HepG2 (cell line): ENCODE results near the gene STMN3. TPM values are rescaled to one million over a fixed set of nuclear protein-coding genes. Genes with fewer than 3 reads are reported as not detected.

Source experiments
- AHR ChIP-seq: IDR thresholded peaks from 2 replicates; pipeline ENCODE4 v1.6.1; 2018; ENCODE audit warnings: missing genetic modification reagents, missing compliant biosample characterization
- AKNA ChIP-seq: sonication (generic); formaldehyde crosslinking; IDR thresholded peaks from 2 replicates; pipeline ENCODE4 v1.4.0; 2020; ENCODE audit warnings: missing genetic modification reagents, borderline replicate concordance
- KAT8 ChIP-seq: IDR thresholded peaks from 2 replicates; pipeline ENCODE4 v1.6.1; 2016; ENCODE audit warnings: missing genetic modification reagents, missing compliant biosample characterization
- MED13 ChIP-seq: sonication (generic); formaldehyde crosslinking; IDR thresholded peaks from 2 replicates; pipeline ENCODE4 v1.5.0; 2020; ENCODE audit warnings: missing genetic modification reagents
- MXD1 ChIP-seq: sonication (generic); formaldehyde crosslinking; IDR thresholded peaks from 2 replicates; pipeline ENCODE4 v1.4.0; 2020; ENCODE audit warnings: mild to moderate bottlenecking, missing genetic modification reagents
- NFYC ChIP-seq: IDR thresholded peaks from 2 replicates; pipeline ENCODE4 v1.6.1; 2016; ENCODE audit warnings: missing genetic modification reagents, missing compliant biosample characterization
- SRF ChIP-seq: IDR thresholded peaks from 2 replicates; pipeline ENCODE4 v1.6.1; 2011; ENCODE audit warnings: mild to moderate bottlenecking, low read depth, low read length, moderate library complexity
- THAP7 ChIP-seq: sonication (generic); formaldehyde crosslinking; IDR thresholded peaks from 2 replicates; pipeline ENCODE4 v1.8.1; 2023; ENCODE audit warnings: mild to moderate bottlenecking, missing genetic modification reagents
- ZBTB38 ChIP-seq: sonication (generic); formaldehyde crosslinking; IDR thresholded peaks from 2 replicates; pipeline ENCODE4 v1.5.1; 2020; ENCODE audit warnings: mild to moderate bottlenecking, missing genetic modification reagents
- ZBTB43 ChIP-seq: sonication (generic); formaldehyde crosslinking; conservative IDR thresholded peaks from 2 replicates; pipeline ENCODE4 v1.4.0; 2020; ENCODE audit warnings: missing genetic modification reagents
- ZFP37 ChIP-seq: sonication (generic); formaldehyde crosslinking; IDR thresholded peaks from 2 replicates; pipeline ENCODE4 v1.4.0; 2020; ENCODE audit warnings: missing genetic modification reagents, borderline replicate concordance
- ZFP41 ChIP-seq: sonication (generic); formaldehyde crosslinking; IDR thresholded peaks from 2 replicates; pipeline ENCODE4 v1.4.0; 2020; ENCODE audit warnings: mild to moderate bottlenecking, missing genetic modification reagents, borderline replicate concordance
- ZNF264 ChIP-seq: sonication (generic); formaldehyde crosslinking; IDR thresholded peaks from 2 replicates; pipeline ENCODE4 v1.4.0; 2020; ENCODE audit warnings: missing genetic modification reagents
- ZNF550 ChIP-seq: sonication (generic); formaldehyde crosslinking; IDR thresholded peaks from 2 replicates; pipeline ENCODE4 v1.4.0; 2020; ENCODE audit warnings: mild to moderate bottlenecking, missing genetic modification reagents, borderline replicate concordance
- ZNF672 ChIP-seq: sonication (generic); formaldehyde crosslinking; IDR thresholded peaks from 2 replicates; pipeline ENCODE4 v1.8.1; 2022; ENCODE audit warnings: missing genetic modification reagents
- ZNF816 ChIP-seq: sonication (generic); formaldehyde crosslinking; IDR thresholded peaks from 2 replicates; pipeline ENCODE4 v1.8.0; 2022; ENCODE audit warnings: missing genetic modification reagents, mild to moderate bottlenecking, borderline replicate concordance
- ZNF83 ChIP-seq: sonication (generic); formaldehyde crosslinking; IDR thresholded peaks from 2 replicates; pipeline ENCODE4 v1.4.0; 2020; ENCODE audit warnings: missing genetic modification reagents, mild to moderate bottlenecking, borderline replicate concordance
- polyA plus RNA-seq, 8 experiments: library from polyadenylated mRNA; depleted of rRNA in 3 of 8; stranded (reverse) in 7 of 8; unstranded in 1 of 8; fragments of >200 nt; fragmentation: Illumina TruSeq in 4 of 8; extraction: Trizol in 4 of 8; gene quantifications; 2 replicates each; pipeline versions ENCODE4 v1.2.1 to v1.2.3, GENCODE V29; 2011 to 2016; ENCODE audit warnings: low read depth in 4 of 8, missing spikeins in 1 of 8, mixed read lengths in 1 of 8; ENCODE audit not compliant: insufficient read depth in 1 of 8
- total RNA-seq, 5 experiments: library from RNA; depleted of rRNA; stranded (reverse); fragments of >200 nt; fragmentation: Illumina TruSeq; extraction: Trizol; gene quantifications; 2 replicates each; pipeline ENCODE4 v1.2.3, GENCODE V29; 2016; ENCODE audit warnings: low read depth in 1 of 5
- TF ChIP-seq, protein P1 (sequence below): sonication (generic); formaldehyde crosslinking; IDR thresholded peaks from 2 replicates; pipeline ENCODE4 v1.4.0; 2020; ENCODE audit warnings: missing genetic modification reagents, borderline replicate concordance

STMN3 gene
- total and polyA plus RNA-seq, 2 of the 13 experiments (the other 11 are each of a cell fraction or from before 2014, with no cell fraction given) = 21.0 to 48.3 TPM

DNA sequence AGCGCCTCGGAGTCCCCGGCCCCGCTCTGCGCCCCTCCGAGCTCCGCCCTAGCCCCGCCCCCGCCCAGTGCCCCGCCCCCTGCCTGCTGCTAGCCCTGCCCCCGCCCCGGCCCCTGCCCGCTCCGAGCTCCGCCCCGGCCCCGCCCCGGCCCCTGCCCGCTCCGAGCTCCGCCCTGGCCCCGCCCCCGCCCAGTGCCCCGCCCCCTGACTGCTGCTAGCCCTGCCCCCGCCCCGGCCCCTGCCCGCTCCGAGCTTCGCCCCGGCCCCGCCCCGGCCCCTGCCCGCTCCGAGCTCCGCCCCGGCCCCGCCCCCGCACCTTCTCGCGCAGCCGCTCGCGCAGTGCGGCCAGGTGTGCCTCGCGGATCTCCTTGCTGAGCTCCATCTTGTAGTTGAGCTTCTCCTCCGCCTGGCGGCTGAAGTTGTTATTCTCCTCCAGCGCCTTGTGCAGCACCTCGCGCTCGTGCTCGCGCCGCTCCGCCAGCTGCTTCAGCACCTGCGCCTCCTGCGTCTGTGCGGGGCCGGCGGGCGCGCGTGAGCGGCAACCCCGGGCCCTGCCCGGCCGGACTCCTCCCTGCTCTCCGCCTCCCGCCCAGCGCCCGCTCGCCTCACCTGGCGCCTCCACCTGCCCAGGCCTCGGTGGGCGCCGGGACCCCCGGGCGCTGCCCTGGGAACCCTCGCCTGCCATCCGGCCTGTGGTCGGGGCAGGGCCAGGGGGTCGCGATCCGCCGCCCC lies 11.3 kb downstream of the STMN3 start (continued):
- TF ChIP-seq ZBTB43 (CRISPR knock-in tag) (no peak), ZNF83 (no peak), MXD1 (CRISPR knock-in tag) (no peak), KAT8 (peak; percentile 80), ZFP37 (no peak), ZNF816 (no peak), ZNF672 (no peak), ZNF550 (no peak), AKNA (CRISPR knock-in tag) (no peak), ZFP41 (CRISPR knock-in tag) (no peak), MED13 (CRISPR knock-in tag) (no peak), THAP7 (CRISPR knock-in tag) (no peak), AHR (CRISPR knock-in tag) (peak; percentile 46; the same call in 1 of the 2 replicates), ZNF264 (CRISPR knock-in tag) (no peak), ZBTB38 (CRISPR knock-in tag) (no peak; the same call in 1 of the 2 replicates), SRF (no peak), NFYC (CRISPR knock-in tag) (no peak)
- TF ChIP-seq, protein P1, sequence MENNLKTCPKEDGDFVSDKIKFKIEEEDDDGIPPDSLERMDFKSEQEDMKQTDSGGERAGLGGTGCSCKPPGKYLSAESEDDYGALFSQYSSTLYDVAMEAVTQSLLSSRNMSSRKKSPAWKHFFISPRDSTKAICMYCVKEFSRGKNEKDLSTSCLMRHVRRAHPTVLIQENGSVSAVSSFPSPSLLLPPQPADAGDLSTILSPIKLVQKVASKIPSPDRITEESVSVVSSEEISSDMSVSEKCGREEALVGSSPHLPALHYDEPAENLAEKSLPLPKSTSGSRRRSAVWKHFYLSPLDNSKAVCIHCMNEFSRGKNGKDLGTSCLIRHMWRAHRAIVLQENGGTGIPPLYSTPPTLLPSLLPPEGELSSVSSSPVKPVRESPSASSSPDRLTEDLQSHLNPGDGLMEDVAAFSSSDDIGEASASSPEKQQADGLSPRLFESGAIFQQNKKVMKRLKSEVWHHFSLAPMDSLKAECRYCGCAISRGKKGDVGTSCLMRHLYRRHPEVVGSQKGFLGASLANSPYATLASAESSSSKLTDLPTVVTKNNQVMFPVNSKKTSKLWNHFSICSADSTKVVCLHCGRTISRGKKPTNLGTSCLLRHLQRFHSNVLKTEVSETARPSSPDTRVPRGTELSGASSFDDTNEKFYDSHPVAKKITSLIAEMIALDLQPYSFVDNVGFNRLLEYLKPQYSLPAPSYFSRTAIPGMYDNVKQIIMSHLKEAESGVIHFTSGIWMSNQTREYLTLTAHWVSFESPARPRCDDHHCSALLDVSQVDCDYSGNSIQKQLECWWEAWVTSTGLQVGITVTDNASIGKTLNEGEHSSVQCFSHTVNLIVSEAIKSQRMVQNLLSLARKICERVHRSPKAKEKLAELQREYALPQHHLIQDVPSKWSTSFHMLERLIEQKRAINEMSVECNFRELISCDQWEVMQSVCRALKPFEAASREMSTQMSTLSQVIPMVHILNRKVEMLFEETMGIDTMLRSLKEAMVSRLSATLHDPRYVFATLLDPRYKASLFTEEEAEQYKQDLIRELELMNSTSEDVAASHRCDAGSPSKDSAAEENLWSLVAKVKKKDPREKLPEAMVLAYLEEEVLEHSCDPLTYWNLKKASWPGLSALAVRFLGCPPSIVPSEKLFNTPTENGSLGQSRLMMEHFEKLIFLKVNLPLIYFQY (CRISPR knock-in tag) = 0 out of 2 replicates have a peak, but pooled peaks have one; percentile 35
